SK-N-SH treated with all-trans-retinoic acid at 6 μM for 48 hours (cell line): ENCODE data around the gene VASH1.

Source experiments
- ARNTL ChIP-seq: fragments of 450-650 bp; formaldehyde crosslinking; IDR thresholded peaks from 2 replicates; pipeline ENCODE4 v1.5.0; 2020; ENCODE audit warnings: low read depth, mild to moderate bottlenecking, moderate library complexity, borderline replicate concordance
- CSDC2 ChIP-seq: fragments of 250-450 bp; sonication (Bioruptor Pico); IDR thresholded peaks from 2 replicates; pipeline ENCODE4 v1.5.0; 2020; ENCODE audit warnings: mild to moderate bottlenecking, moderate library complexity
- GLIS3 ChIP-seq: fragments of 250-450 bp; sonication (Bioruptor Pico); IDR thresholded peaks from 2 replicates; pipeline ENCODE4 v1.5.0; 2020; ENCODE audit warnings: mild to moderate bottlenecking, moderate library complexity
- ISL1 ChIP-seq: fragments of 250-450 bp; sonication (Bioruptor Pico); IDR thresholded peaks from 2 replicates; pipeline ENCODE4 v2.1.2; 2022; ENCODE audit warnings: mild to moderate bottlenecking, moderate library complexity
- OSR1 ChIP-seq: fragments of 250-450 bp; sonication (Bioruptor Pico); IDR thresholded peaks from 2 replicates; pipeline ENCODE4 v1.8.0; 2022; ENCODE audit warnings: moderate library complexity, mild to moderate bottlenecking, inconsistent platforms
- SNAI2 ChIP-seq: fragments of 250-450 bp; sonication (Bioruptor Pico); IDR thresholded peaks from 2 replicates; pipeline ENCODE4 v1.5.0; 2020; ENCODE audit warnings: mild to moderate bottlenecking, moderate library complexity
- ZC3H10 ChIP-seq: fragments of 250-450 bp; sonication (Bioruptor Pico); IDR thresholded peaks from 2 replicates; pipeline ENCODE4 v1.5.1; 2021; ENCODE audit warnings: mild to moderate bottlenecking, moderate library complexity
- ZFP30 ChIP-seq: fragments of 450-650 bp; formaldehyde crosslinking; IDR thresholded peaks from 2 replicates; pipeline ENCODE4 v1.5.0; 2022; ENCODE audit warnings: mild to moderate bottlenecking, moderate library complexity
- ZNF565 ChIP-seq: fragments of 450-650 bp; formaldehyde crosslinking; conservative IDR thresholded peaks from 2 replicates; pipeline ENCODE4 v1.5.0; 2020; ENCODE audit warnings: low read depth, mild to moderate bottlenecking, moderate library complexity
- TF ChIP-seq, protein P1 (sequence below): fragments of 250-450 bp; sonication (Bioruptor Pico); IDR thresholded peaks from 2 replicates; pipeline ENCODE4 v1.5.1; 2020; ENCODE audit warnings: low read depth, mild to moderate bottlenecking, moderate library complexity
- TF ChIP-seq, protein P2 (sequence below): fragments of 250-450 bp; sonication (Bioruptor Pico); IDR thresholded peaks from 2 replicates; pipeline ENCODE4 v1.8.0; 2020; ENCODE audit warnings: mild to moderate bottlenecking, moderate library complexity, borderline replicate concordance

DNA sequence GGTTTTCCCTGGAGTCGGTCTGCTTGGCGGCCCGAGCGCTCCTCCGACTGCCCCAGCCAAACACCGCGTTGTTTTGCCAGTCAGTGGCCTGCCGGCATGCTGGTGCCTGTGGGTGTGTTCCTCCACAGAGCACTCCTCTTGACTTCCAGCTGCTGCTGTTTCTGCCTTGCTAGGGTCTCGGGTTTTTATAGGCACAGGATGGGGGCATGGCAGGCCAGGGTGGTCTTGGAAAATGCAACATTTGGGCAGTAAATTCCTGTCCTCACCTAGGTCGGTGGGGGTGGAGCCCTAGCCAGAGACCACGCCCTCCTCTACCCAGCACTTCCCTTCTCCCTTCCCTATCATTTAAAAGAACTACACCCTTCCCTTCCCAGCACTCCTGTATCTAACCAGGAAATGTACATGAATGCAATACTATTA is 34.7 kb upstream of the VASH1 start:
- TF ChIP-seq GLIS3 (CRISPR knock-in tag) = no peak
- TF ChIP-seq ZFP30 = no peak
- no peak for TF ChIP-seq ISL1 (CRISPR knock-in tag)
- no peak for TF ChIP-seq SNAI2
- TF ChIP-seq OSR1 (CRISPR knock-in tag) = no peak
- TF ChIP-seq CSDC2 (CRISPR knock-in tag) = no peak
- TF ChIP-seq, protein P1, sequence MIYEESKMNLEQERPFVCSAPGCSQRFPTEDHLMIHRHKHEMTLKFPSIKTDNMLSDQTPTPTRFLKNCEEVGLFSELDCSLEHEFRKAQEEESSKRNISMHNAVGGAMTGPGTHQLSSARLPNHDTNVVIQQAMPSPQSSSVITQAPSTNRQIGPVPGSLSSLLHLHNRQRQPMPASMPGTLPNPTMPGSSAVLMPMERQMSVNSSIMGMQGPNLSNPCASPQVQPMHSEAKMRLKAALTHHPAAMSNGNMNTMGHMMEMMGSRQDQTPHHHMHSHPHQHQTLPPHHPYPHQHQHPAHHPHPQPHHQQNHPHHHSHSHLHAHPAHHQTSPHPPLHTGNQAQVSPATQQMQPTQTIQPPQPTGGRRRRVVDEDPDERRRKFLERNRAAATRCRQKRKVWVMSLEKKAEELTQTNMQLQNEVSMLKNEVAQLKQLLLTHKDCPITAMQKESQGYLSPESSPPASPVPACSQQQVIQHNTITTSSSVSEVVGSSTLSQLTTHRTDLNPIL (CRISPR knock-in tag) = no peak
- TF ChIP-seq, protein P2, sequence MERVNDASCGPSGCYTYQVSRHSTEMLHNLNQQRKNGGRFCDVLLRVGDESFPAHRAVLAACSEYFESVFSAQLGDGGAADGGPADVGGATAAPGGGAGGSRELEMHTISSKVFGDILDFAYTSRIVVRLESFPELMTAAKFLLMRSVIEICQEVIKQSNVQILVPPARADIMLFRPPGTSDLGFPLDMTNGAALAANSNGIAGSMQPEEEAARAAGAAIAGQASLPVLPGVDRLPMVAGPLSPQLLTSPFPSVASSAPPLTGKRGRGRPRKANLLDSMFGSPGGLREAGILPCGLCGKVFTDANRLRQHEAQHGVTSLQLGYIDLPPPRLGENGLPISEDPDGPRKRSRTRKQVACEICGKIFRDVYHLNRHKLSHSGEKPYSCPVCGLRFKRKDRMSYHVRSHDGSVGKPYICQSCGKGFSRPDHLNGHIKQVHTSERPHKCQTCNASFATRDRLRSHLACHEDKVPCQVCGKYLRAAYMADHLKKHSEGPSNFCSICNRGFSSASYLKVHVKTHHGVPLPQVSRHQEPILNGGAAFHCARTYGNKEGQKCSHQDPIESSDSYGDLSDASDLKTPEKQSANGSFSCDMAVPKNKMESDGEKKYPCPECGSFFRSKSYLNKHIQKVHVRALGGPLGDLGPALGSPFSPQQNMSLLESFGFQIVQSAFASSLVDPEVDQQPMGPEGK = no peak
- no peak for TF ChIP-seq ARNTL
- TF ChIP-seq ZNF565 (CRISPR knock-in tag) = no peak
- no peak for TF ChIP-seq ZC3H10 (CRISPR knock-in tag)
